D721Med (cell line): Measurements from ENCODE around the gene NADK.
"Not testable (repeated sequence)": the region's sequence is repeated elsewhere in the genome, so short reads cannot be mapped to it uniquely, and the experiment has no call there.

Source experiments
- DNase-seq: peaks from one replicate; pipeline ENCODE4 v3.0.0; 2011; ENCODE audit warnings: low spot score; ENCODE audit not compliant: insufficient read length
- FAIRE-seq: peaks from 2 replicates; lab custom pipeline; 2011; peaks lifted over from hg19 to GRCh38; lab: Jason Lieb, UNC
- TF ChIP-seq, protein P1 (sequence below): IDR thresholded peaks from 2 replicates; pipeline ENCODE4 v1.5.1; 2012; ENCODE audit warnings: mild to moderate bottlenecking, control low read depth; ENCODE audit not compliant: insufficient read depth; ENCODE audit errors: missing control alignments

The NADK gene

GRCh38 chr1:1732381-1732780, 45.9 kb downstream of the NADK start:
- no peak for FAIRE-seq
- DNase-seq, result no peak
- TF ChIP-seq, protein P1, sequence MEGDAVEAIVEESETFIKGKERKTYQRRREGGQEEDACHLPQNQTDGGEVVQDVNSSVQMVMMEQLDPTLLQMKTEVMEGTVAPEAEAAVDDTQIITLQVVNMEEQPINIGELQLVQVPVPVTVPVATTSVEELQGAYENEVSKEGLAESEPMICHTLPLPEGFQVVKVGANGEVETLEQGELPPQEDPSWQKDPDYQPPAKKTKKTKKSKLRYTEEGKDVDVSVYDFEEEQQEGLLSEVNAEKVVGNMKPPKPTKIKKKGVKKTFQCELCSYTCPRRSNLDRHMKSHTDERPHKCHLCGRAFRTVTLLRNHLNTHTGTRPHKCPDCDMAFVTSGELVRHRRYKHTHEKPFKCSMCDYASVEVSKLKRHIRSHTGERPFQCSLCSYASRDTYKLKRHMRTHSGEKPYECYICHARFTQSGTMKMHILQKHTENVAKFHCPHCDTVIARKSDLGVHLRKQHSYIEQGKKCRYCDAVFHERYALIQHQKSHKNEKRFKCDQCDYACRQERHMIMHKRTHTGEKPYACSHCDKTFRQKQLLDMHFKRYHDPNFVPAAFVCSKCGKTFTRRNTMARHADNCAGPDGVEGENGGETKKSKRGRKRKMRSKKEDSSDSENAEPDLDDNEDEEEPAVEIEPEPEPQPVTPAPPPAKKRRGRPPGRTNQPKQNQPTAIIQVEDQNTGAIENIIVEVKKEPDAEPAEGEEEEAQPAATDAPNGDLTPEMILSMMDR, result no peak

DNA sequence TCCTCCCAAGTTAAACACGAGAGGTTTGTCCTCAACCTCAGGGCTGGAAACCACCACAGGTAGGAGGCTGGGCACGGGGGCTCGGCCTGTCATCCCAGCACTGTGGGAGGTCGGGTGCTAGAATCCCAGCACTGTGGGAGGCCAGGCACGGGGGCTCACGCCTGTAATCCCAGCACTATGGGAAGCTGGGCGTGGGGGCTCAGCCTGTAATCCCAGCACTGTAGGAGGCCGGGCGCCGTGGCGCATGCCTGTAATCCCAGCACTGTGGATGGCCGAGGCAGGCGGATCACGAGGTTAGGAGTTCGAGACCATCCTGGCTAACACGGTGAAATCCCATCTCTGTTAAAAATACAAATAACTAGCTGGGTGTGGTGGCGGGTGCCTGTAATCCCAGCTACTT, 47.4 kb downstream of the NADK start:
- FAIRE-seq (no peak), DNase-seq (no peak)
- TF ChIP-seq, protein P1, result no peak

- not testable (repeated sequence) for DNase-seq, FAIRE-seq
These were observed 48.0 kb downstream of the NADK start for GRCh38 chr1:1730230-1730629.

DNA sequence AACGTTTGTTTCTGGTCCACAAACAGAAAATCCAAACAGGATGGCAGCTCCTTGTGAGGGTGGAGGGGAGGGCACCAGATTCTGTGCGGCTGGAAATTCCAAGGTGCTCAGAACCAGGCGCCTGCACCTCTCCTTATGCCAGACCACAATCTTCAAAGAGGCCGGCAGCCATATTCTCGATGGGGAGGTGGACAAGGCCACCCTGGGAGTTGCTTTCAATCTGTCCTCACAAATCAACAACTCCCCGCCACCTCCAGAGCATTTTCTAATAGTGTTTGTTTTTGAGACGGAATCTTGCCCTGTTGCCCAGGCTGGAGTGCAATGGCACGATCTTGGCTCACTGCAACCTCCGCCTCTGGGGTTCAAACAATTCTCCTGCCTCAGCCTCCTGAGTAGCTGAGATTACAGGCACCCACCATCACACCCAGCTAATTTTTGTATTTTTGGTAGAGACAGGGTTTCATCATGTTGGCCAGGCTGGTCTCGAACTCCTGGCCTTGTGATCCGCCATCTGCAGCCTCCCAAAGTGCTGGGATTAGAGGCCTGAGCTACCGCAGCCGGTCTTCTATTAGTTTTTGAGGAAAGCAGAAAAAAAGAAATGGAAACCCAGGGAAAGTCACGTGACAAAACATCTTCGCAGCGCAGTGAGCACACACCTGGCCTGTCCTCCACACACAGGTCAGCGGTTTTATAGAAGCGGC, 49.0 kb downstream of the NADK start:
- not testable (repeated sequence) for FAIRE-seq

DNA sequence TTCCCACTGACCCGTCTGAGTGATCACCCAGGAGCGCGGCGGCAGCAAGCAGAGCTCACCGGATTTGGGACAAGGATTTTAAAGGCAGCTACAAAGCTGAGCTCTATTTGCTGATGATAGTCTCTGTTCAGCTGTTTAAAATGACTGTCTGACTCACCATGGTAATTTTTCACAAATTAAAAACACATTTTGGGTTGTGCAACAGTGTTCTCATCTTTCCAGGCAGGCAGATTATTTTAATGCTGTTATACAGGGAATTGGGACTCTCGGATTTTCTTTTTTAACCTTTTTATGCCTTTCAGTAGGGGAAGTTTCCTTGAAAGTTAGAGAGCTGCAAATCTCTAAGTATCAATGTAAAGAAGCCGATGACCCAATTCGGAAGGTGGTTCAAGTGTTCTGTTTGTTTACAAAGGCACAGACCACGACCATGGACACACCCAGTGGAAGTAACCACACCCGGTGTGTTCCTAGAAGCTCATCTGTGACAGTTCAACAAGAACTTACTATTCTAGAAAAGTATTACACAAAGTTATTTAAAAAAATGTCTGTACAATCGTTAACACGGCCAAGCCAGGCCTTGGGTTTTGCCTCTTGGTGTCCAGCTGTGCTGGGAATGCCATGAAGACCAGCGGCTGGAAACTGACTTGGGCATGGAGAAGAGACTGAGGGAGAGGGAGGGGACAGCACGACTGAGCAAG, 49.8 kb downstream of the NADK start:
- not testable (repeated sequence) for FAIRE-seq

More for the DNA sequence above, 49.0 kb downstream of the NADK start:
- DNase-seq, result not testable (repeated sequence)

DNA sequence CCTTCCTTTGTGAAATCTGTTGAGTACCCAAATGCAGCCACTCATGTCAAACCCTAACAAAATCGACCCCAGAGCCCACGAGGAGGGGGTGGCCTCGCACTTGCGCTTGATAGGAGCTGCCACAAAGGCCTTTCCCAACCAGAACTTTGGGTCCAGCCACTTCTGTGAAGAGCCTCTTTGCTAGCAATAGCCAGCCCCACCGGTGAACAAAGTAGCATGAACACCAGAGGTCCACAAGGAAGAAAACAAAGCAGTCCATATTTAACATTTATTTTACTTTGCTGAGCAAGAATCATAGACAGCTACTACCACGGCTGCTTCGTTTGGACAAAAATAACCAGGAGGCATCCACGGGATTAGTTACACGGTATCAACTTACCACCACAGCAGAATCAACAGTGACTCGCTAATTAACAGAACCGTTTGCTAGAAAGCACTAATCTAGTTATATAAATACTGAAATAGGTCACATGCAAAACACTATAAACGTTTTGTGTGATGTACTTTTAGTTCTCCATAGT, 51.1 kb downstream of the NADK start:
- DNase-seq, FAIRE-seq: not testable (repeated sequence)

More for the DNA sequence above, 49.8 kb downstream of the NADK start:
- not testable (repeated sequence) for DNase-seq

GRCh38 chr1:1726088-1726487, 52.2 kb downstream of the NADK start:
- not testable (repeated sequence) for FAIRE-seq

DNA sequence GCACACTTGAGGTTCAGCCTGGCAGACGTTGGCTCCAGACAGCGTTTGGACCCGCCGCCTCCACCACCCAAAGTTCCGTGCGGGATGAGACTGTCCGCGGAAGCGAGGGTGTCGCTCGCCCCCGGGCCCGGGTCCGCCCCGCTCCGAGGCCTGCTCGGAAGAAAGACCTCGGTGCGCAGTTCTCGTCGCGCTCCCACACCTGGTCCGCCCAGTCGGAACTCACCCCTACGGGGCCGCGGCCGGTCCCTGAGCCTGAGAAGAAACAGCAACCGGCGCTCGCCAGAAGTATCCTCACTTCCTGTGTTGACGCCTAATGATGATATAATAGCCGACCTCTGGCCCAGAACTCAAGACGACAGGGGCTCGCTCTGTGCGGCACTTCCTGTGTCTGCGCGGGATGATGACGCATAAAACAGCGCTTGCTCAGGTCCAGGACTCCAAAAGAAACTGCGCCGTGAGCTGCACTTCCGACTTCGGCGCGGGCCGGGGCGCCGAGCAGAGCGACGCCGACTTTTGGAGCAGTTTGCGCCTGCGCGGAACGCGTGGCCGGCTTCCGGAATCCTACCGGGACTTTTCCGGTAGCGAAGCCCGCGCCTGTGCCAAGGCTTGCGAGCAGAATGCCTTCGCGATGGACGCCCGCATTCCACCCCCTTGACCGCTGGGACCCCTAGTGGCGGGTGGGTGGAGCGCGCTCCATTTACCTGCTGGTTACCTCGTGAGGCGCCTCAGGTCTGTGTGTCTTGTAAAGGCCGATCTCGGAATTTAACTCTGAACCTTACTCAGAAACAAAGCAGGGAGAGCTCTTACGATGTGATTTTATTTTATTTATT, 54.0 kb downstream of the NADK start, which contains the start of gene CDK11A:
Gene CDK11A, minus strand, starts transcription at position 323 of the 830 bp plus-strand sequence. CDS start 1,539 bp downstream, outside the sequence.
- DNase-seq, result peak; percentile 69
- FAIRE-seq, result not testable (repeated sequence)

More at GRCh38 chr1:1726088-1726487, 52.2 kb downstream of the NADK start:
- DNase-seq, result not testable (repeated sequence)

DNA sequence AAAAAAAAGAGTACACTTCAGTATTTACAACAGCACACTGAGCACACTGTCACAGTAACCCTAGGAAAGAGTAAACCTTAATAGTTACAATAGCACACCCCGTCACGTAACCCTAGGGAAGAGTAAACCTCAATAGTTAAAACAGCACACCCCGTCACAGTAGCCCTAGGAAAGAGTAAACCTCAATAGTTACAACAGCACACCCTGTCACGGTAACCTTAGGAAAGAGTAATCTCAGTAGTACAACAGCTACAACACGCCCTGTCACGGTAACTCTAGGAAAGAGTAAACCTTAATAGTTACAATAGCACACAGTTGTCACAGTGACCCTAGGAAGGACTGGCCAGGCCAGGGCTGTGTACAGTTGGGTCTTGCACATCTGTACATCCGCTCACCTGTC, 57.1 kb downstream of the NADK start:
- DNase-seq, result no peak
- TF ChIP-seq, protein P1, result no peak
- no peak for FAIRE-seq

DNA sequence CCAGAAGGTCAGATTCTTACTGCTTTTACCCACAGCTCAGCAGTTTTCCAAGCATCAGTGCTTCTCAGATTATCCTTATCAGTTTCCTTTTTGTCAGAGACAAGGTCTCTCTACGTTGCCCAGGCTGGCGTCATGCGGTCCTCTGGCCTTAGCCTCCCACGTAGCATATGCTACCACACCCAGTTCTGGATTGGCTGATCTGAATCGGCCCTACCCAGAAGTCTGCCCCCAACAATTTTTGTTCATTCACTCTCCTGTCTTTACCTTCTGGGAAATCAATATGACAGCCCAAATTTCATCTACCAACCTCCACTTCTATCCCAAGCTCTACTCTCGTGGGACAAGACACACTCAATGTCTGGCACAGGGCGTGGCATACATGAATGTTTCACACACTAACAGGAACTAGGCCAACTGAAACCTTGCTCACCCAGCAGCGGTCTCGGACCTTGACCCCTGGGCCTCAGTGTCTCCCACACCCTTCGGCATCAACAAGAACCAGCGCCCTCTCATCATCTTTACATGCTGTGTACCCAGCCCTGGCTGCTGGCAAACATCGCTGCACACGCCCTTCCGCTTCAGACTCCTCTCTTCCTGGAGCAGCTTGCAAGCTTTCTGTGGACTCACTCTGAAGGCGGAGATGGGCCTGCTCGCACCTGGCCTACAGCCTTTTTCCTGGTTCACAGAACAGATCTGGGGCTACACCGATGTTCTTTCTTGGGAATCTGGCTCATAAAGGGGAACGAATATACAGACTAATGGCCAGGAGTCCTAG, 63.0 kb downstream of the NADK start:
- not testable (repeated sequence) for DNase-seq, FAIRE-seq

DNA sequence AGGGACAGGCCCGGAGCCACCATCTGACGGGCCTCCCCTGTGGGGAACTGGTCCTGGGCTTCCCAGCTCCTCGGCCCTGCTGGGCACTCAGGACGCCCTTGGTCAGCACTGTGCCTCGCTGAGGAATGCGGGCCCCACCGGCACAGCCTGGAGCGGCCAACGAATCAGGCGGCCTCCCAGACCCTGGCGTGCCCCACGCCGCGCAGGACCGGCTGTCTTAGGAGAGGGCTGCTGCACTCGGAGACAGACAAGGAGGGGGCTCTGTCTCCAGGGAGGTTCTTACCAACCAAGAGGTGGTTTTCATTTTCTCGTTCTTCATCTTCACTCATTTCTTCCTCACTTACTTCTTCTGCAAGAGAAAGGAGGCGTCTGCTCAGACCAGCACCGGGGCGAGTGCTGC, 70.4 kb downstream of the NADK start:
- not testable (repeated sequence) for FAIRE-seq, DNase-seq

- FAIRE-seq, DNase-seq: not testable (repeated sequence)
These were observed 71.0 kb downstream of the NADK start for GRCh38 chr1:1707241-1707640.

DNA sequence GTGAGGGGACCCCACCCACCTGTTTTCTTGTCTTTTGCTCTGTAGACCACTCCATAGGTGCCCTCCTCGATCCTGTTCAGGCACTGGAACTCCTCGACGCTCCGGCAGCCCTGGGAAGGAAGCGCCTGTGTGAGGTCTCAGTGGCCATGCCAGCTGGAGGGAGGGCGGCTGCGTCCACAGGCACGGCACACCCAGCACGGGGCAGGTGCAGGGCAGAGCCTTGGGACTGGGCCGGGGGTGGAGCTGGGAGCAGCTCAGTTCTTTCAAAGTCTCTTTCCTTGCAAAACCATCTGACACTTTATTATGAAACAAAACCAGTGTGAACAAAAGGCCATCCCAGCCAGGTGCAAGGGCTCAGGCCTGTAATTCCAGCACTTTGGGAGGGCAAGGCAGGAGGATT, 72.6 kb downstream of the NADK start:
- not testable (repeated sequence) for DNase-seq, FAIRE-seq

DNA sequence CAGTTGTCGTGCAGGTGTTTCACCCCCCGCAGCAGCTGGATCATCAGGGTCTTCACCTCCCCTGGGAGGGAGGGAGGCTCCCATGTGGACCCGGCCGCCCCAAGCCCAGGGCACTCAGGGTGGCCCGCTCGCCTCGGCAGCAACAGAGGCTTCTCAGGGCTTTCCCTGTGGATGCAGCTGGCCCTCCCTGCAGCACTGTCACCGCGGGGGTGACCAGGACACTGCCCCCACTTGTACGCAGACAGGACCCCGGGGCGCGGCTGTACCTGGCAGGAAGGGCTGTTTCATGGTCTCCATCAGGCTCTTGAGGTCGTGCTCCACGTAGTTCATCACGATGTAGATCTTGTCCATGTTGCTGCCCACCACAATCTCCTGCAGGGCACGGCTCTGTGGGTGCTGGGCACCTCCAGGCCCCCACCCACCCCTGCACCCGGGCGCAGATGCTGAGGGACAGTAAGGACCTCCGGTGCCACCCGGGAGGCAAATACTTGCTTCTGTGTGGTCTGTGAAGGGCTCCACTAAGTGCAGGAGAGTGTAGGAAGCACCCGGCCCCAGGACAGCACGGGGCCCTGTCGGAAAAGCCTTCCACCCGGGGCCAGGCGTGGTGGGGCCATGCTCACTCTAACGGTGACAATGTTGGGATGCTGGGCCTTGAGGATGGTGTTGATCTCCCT, 73.8 kb downstream of the NADK start:
- not testable (repeated sequence) for FAIRE-seq, DNase-seq
